Uterus (tissue), 4 donors: ENCODE measurements around the gene KRTAP10-8. TPM values are rescaled to one million over a fixed set of nuclear protein-coding genes. Genes with fewer than 3 reads are reported as not detected.
"Not testable (repeated sequence)": the region's sequence is repeated elsewhere in the genome, so short reads cannot be mapped to it uniquely, and the experiment has no call there.

Experiments
- DNase-seq, 2 donors: peaks; one replicate each; pipeline ENCODE4 v3.0.0-alpha.2; 2019 to 2020
- H3K27ac ChIP-seq, 2 donors: fragments of 200-600 bp; sonication (generic); 1 replicate in 1 of 2; 2 replicates in 1 of 2; pipeline ENCODE4 v1.5.1; 2016 to 2018
- H3K27me3 ChIP-seq, 2 donors: fragments of 200-600 bp; sonication (generic); one replicate each; pipeline ENCODE4 v1.5.1; 2018 to 2019; ENCODE audit warnings: control low read depth in 1 of 2
- H3K36me3 ChIP-seq, 2 donors: fragments of 200-600 bp; sonication (generic); one replicate each; pipeline ENCODE4 v1.5.1; 2019; ENCODE audit warnings: control low read depth in 1 of 2
- H3K4me1 ChIP-seq, 2 donors: fragments of 200-600 bp; sonication (generic); one replicate each; pipeline ENCODE4 v1.5.1; 2018 to 2019; ENCODE audit warnings: control low read depth in 1 of 2
- H3K4me3 ChIP-seq, 2 donors: fragments of 200-600 bp; sonication (generic); 1 replicate in 1 of 2; 2 replicates in 1 of 2; pipeline ENCODE4 v1.5.1; 2018 to 2019; ENCODE audit warnings: mild to moderate bottlenecking in 1 of 2
- H3K9me3 ChIP-seq, 2 donors: fragments of 200-600 bp; sonication (generic); one replicate each; pipeline ENCODE4 v1.5.1; 2019; ENCODE audit warnings: control low read depth in 1 of 2
- POLR2A ChIP-seq, 2 donors: fragments of 450-650 bp; IDR thresholded peaks; one replicate each; pipeline ENCODE4 v1.6.1; 2016; ENCODE audit warnings: antibody characterized with exemption in 2 of 2, mild to moderate bottlenecking in 1 of 2, moderate library complexity in 1 of 2
- intact Hi-C: fragments of 100-400 bp; cut with DNase I; formaldehyde crosslinking; loops from one replicate; pipeline ENCODE4 v1.15.1; 2023; ENCODE audit warnings: low total_unique reads
- total RNA-seq, 4 donors: library from RNA; depleted of rRNA in 3 of 4; stranded (reverse); fragments of >200 nt in 3 of 4; gene quantifications; one replicate each; pipeline versions ENCODE4 v1.1.0 to v1.2.4, GENCODE V29; 2014 to 2023
- TF ChIP-seq, protein P1 (sequence below), 4 experiments: fragments of 200-600 bp in 2 of 4; fragments of 450-650 bp in 2 of 4; sonication (generic) in 2 of 4; IDR thresholded peaks; one replicate each; pipeline ENCODE4 v1.5.1; 2016 to 2019; ENCODE audit warnings: antibody characterized with exemption in 4 of 4, mild to moderate bottlenecking in 2 of 4, moderate library complexity in 1 of 4
- donor health status: DM: yes; HTN: yes; CAD: no.

Gene KRTAP10-8
- total RNA-seq, 4 donors from 2014 or later = not detected

DNA sequence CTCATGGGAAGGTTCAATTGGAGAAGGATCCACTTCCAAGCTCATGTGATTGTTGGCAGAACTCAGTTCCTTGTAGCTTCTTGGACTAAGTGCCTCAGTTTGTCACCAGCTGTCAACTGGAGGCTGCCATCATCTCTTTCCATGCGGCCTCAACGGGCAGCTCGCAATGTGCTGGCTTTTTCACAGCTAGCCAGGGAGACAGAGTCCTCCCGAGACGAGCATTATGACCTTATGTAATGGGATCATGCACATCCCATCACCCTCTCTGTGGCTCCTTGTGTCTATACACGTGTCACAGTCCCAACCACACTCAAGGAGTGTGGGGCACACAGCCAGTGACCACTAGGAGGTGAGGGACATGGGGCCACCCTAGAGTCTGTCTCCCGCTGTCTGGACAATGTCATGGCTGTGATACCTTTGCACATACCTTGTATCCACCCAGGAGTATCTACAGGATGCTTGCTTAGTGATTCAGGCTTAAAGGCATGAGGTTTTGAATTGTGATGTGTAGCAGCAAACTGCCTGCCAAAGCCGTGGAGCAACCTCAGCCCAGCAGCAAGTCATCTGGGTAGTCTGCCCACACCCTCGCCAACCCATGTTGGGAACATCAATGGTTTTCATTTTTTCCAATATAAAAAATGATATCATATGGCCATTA lies 15.7 kb upstream of the KRTAP10-8 start:
- no peak overlapping the region for H3K4me3 ChIP-seq
- intact Hi-C loops = no loop called here
- H3K4me1 ChIP-seq = no peaks in the 10 kb centered on the region
- no peak overlapping the region for H3K27ac ChIP-seq
- TF ChIP-seq, protein P1, sequence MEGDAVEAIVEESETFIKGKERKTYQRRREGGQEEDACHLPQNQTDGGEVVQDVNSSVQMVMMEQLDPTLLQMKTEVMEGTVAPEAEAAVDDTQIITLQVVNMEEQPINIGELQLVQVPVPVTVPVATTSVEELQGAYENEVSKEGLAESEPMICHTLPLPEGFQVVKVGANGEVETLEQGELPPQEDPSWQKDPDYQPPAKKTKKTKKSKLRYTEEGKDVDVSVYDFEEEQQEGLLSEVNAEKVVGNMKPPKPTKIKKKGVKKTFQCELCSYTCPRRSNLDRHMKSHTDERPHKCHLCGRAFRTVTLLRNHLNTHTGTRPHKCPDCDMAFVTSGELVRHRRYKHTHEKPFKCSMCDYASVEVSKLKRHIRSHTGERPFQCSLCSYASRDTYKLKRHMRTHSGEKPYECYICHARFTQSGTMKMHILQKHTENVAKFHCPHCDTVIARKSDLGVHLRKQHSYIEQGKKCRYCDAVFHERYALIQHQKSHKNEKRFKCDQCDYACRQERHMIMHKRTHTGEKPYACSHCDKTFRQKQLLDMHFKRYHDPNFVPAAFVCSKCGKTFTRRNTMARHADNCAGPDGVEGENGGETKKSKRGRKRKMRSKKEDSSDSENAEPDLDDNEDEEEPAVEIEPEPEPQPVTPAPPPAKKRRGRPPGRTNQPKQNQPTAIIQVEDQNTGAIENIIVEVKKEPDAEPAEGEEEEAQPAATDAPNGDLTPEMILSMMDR (IDR thresholded peaks at IDR 0.05) = no peak
- no peak for TF ChIP-seq POLR2A (IDR thresholded peaks at IDR 0.05)
- no peaks in the 10 kb centered on the region for H3K27me3 ChIP-seq
- DNase-seq = no peak
- no peaks in the 10 kb centered on the region for H3K36me3 ChIP-seq
- no peaks in the 10 kb centered on the region for H3K9me3 ChIP-seq

DNA sequence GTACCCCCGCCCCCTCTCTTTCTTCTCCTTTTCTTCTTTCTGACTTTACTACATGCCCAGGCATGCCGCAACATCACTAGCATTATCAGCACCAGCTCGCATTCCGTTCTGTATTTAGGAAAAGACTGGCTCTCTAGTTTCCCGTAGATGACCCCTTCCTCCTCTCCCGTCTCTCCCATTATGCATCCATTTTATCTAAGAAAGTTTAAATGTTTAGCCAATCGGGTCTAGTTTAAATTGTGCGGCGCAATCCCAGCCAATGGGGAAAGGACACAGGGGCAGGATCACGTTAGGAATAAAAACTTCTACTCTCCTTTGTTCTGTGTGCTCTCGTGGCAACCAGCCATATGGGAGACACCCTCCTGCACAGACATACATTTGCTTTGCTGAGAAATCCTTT lies 13.8 kb upstream of the KRTAP10-8 start:
- TF ChIP-seq, protein P1 (IDR thresholded peaks at IDR 0.05) = no peak
- no peak for TF ChIP-seq POLR2A (IDR thresholded peaks at IDR 0.05)
- intact Hi-C loops = no loop called here
- Histone ChIP-seq H3K27me3 (no peaks in the 10 kb centered on the region), H3K36me3 (no peaks in the 10 kb centered on the region), H3K27ac (no peak overlapping the region), H3K4me3 (no peak overlapping the region), H3K4me1 (no peaks in the 10 kb centered on the region), H3K9me3 (no peaks in the 10 kb centered on the region)
- DNase-seq = no peak

DNA sequence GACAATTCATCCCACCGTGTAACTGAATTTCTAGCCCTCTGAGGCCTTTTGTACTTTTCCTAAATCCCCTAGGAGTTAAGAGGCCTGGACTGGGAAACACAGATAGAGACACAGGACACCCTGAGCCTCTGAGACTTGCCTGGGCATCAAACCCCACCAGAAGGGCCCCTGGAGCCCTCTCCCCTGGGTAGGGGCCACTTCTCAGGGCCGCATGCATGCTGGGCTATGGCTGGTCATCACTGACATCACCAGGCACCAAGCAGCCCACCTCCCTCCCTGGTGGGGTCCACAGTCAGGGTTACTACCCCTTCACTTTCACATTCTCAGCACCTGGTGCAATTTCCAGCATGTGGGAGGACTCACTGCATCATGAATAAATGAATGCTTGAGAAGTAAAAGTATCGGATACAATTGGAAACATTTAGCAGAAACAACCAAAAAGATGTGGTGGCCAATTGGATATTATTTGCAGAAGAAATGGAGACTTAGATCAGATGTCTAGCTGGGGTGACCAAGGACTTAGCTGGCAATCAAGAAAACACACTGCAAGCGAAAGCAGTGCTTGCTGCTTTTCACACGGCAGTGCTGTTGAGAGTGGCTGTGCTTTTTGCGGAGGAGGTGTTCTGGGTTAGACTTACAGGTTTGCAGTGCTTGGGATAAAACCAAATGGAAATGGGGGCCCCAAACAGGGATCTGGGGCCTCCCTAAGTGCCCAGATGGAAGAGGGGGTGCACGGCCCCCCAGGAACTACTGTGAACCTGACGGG lies 12.4 kb upstream of the KRTAP10-8 start:
- intact Hi-C loops = no loop called here
- H3K36me3 ChIP-seq = no peaks in the 10 kb centered on the region
- no peaks in the 10 kb centered on the region for H3K4me1 ChIP-seq
- DNase-seq = no peak
- no peak for TF ChIP-seq POLR2A (IDR thresholded peaks at IDR 0.05)
- H3K4me3 ChIP-seq = no peak overlapping the region
- no peaks in the 10 kb centered on the region for H3K9me3 ChIP-seq
- no peaks in the 10 kb centered on the region for H3K27me3 ChIP-seq
- no peak overlapping the region for H3K27ac ChIP-seq

DNA sequence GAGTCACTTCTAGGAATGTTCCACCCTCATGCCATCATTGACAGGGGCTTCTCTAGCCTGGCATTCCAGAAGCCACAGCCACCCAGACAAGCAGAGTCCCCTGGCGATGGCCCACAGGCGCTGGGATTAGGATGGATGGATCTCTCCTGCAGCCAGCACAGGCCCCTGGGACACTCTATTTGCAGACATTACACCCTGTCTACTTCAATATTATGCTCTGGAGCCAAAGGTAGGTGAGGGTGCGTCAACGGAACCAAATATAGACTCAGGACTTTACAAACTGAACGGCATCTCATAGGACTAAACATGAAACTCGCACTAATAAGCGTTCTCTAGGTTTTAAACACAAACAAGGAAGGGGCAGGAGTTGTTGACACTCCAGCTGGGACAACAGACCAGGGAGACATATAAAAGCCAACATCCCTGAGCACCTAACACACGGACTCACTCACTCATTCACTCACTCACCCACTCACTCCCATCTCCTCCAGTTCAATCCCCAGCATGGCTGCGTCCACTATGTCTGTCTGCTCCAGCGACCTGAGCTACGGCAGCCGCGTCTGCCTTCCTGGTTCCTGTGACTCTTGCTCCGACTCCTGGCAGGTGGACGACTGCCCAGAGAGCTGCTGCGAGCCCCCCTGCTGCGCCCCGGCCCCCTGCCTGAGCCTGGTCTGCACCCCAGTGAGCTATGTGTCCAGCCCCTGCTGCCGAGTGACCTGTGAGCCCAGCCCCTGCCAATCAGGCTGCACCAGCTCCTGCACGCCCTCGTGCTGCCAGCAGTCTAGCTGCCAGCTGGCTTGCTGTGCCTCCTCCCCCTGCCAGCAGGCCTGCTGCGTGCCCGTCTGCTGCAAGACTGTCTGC lies 11.5 kb upstream of the KRTAP10-8 start, which contains the start of gene KRTAP10-7:
TSS of gene KRTAP10-7 (plus strand) at position 480 of the 861 bp plus-strand sequence. CDS start at position 505, 25 bp downstream.
- H3K4me1 ChIP-seq, H3K36me3 ChIP-seq, H3K4me3 ChIP-seq, H3K27ac ChIP-seq, DNase-seq, H3K9me3 ChIP-seq, intact Hi-C loops, H3K27me3 ChIP-seq: not testable (repeated sequence)

DNA sequence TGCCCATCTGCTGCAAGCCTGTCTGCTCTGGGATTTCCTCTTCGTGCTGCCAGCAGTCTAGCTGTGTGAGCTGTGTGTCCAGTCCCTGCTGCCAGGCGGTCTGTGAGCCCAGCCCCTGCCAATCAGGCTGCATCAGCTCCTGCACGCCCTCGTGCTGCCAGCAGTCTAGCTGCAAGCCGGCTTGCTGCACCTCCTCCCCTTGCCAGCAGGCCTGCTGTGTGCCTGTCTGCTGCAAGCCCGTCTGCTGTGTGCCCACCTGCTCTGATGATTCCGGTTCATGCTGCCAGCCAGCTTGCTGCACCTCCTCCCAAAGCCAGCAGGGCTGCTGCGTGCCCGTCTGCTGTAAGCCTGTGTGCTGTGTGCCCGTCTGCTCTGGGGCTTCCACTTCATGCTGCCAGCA lies 10.8 kb upstream of the KRTAP10-8 start:
- H3K4me1 ChIP-seq, H3K27me3 ChIP-seq, H3K36me3 ChIP-seq, H3K9me3 ChIP-seq, H3K4me3 ChIP-seq, DNase-seq, H3K27ac ChIP-seq, intact Hi-C loops: not testable (repeated sequence)

DNA sequence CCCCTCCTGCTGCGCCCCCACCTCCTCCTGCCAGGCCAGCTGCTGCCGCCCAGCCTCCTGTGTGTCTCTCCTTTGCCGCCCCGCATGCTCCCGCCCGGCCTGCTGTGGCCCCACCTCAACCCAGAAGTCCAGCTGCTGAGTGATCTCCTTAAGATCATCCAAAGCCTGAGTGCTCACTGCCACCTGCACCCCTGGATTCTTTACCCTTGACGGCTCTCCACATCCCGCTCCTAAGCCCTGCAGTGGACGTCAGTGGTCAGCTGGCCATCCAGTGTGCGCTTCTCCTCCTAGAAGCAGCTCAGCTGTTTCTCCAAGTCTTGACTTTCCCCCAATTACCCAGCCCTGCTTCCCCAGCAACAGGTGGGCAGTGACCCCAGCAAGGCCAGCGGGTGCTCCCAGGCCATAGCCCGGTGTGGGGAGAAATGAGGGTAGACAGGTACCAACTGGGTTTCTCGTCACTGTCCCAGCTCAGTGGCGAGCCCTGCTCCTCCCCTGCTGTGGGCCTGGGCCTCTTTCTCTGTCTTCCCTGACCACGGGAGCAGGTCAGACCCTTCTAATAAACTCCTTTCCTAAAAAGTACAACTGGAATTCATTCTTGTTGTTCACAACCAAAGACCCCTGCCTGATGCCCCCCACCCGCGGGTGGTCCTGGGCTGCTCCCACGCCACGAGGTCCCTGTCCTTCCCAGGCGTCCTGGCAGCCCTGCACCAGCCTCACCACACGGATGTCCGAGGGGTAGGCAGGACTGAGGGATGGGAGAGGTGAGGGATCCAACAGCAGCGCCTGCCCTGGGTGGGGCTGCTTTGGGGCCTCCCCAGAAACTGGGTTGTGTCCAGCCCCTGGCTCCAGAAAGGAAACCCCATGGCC lies 10.1 kb upstream of the KRTAP10-8 start:
- Histone ChIP-seq H3K4me3 (no peak overlapping the region), H3K27ac (no peak overlapping the region), H3K27me3 (no peaks in the 10 kb centered on the region), H3K36me3 (no peaks in the 10 kb centered on the region), H3K4me1 (no peaks in the 10 kb centered on the region), H3K9me3 (no peaks in the 10 kb centered on the region)
- no peak for TF ChIP-seq POLR2A (IDR thresholded peaks at IDR 0.05)
- TF ChIP-seq, protein P1 (IDR thresholded peaks at IDR 0.05) = no peak
- intact Hi-C loops = no loop called here
- DNase-seq = no peak
